Suprapubic skin (tissue), 4 donors: ENCODE measurements around the gene LEF1. TPM values are rescaled to one million over a fixed set of nuclear protein-coding genes. Genes with fewer than 3 reads are reported as not detected.

ENCODE experiments used
- DNase-seq, 2 donors: peaks; one replicate each; pipeline ENCODE4 v3.0.0-alpha.2; 2019; ENCODE audit warnings: low spot score in 2 of 2
- H3K27ac ChIP-seq: fragments of 200-600 bp; sonication (generic); one replicate; pipeline ENCODE4 v1.5.1; 2019
- H3K27me3 ChIP-seq: fragments of 200-600 bp; sonication (generic); one replicate; pipeline ENCODE4 v1.5.1; 2019
- H3K36me3 ChIP-seq: fragments of 200-600 bp; sonication (generic); one replicate; pipeline ENCODE4 v1.5.1; 2019
- H3K4me1 ChIP-seq: fragments of 200-600 bp; sonication (generic); one replicate; pipeline ENCODE4 v1.5.1; 2019
- H3K4me3 ChIP-seq: fragments of 200-600 bp; sonication (generic); one replicate; pipeline ENCODE4 v1.5.1; 2019; ENCODE audit warnings: mild to moderate bottlenecking
- H3K9me3 ChIP-seq: fragments of 200-600 bp; sonication (generic); one replicate; pipeline ENCODE4 v1.5.1; 2019
- EP300 ChIP-seq: sonication (generic); formaldehyde crosslinking; IDR thresholded peaks from one replicate; pipeline ENCODE4 v1.6.1; 2017; ENCODE audit warnings: antibody characterized with exemption
- POLR2A ChIP-seq, 2 donors: fragments of 450-650 bp; IDR thresholded peaks; one replicate each; pipeline ENCODE4 v1.6.1; 2017; ENCODE audit warnings: antibody characterized with exemption in 2 of 2, mild to moderate bottlenecking in 2 of 2, moderate library complexity in 2 of 2
- POLR2AphosphoS5 ChIP-seq, 3 donors: sonication (generic); formaldehyde crosslinking; IDR thresholded peaks; one replicate each; pipeline ENCODE4 v1.6.1; 2017; ENCODE audit warnings: antibody characterized with exemption in 3 of 3
- WGBS: methylation state at CpG from one replicate; pipeline ENCODE4 v1.1.5; 2018; 5-methylcytosine and 5-hydroxymethylcytosine counted together
- total RNA-seq, 4 donors: library from RNA; depleted of rRNA; stranded (reverse); fragments of >200 nt; gene quantifications; one replicate each; pipeline ENCODE4 v1.1.0, GENCODE V29; 2016
- TF ChIP-seq, protein P1 (sequence below), 2 donors: fragments of 200-600 bp in 1 of 2; fragments of 450-650 bp in 1 of 2; sonication (generic) in 1 of 2; IDR thresholded peaks; one replicate each; pipeline ENCODE4 v1.5.1; 2016 to 2019; ENCODE audit warnings: antibody characterized with exemption in 2 of 2, mild to moderate bottlenecking in 1 of 2, moderate library complexity in 1 of 2

The LEF1 gene
- total RNA-seq, 4 donors from 2014 or later, result 7.2 to 23.4 (median 14.5) TPM

DNA sequence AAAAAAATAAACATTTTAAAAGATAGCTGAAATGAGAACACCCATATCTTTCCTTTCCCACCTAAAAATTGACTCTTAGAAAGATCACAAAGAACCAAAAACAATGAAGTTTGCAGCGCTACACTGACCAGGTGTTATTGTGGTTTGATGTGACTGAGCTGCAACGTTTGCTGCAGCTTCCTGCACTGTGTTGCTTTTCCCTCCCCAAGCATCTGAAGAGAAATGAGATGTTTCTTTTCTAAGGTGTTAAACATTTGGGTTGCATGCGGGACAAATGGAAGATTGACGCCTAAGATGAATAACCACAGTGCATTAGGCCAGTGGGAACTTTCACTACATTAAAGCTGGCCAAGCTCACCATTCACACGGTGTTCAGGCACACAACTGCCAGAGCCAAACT, 8.9 kb downstream of the LEF1 start:
- H3K27me3 ChIP-seq, result peaks cover 32% of the 10 kb centered on the region
- no peaks in the 10 kb centered on the region for H3K4me1 ChIP-seq
- H3K9me3 ChIP-seq, result no peaks in the 10 kb centered on the region
- H3K4me3 ChIP-seq, result no peak overlapping the region
- H3K27ac ChIP-seq, result no peak overlapping the region
- TF ChIP-seq POLR2AphosphoS5 (IDR thresholded peaks at IDR 0.05), result no peak
- TF ChIP-seq EP300, result no peak
- no peak for TF ChIP-seq POLR2A (IDR thresholded peaks at IDR 0.05)
- TF ChIP-seq, protein P1, sequence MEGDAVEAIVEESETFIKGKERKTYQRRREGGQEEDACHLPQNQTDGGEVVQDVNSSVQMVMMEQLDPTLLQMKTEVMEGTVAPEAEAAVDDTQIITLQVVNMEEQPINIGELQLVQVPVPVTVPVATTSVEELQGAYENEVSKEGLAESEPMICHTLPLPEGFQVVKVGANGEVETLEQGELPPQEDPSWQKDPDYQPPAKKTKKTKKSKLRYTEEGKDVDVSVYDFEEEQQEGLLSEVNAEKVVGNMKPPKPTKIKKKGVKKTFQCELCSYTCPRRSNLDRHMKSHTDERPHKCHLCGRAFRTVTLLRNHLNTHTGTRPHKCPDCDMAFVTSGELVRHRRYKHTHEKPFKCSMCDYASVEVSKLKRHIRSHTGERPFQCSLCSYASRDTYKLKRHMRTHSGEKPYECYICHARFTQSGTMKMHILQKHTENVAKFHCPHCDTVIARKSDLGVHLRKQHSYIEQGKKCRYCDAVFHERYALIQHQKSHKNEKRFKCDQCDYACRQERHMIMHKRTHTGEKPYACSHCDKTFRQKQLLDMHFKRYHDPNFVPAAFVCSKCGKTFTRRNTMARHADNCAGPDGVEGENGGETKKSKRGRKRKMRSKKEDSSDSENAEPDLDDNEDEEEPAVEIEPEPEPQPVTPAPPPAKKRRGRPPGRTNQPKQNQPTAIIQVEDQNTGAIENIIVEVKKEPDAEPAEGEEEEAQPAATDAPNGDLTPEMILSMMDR (IDR thresholded peaks at IDR 0.05), result no peak
- 86% methylated on average over 5 of the region's 5 CpGs for WGBS
- H3K36me3 ChIP-seq, result no peaks in the 10 kb centered on the region
- no peak for DNase-seq

DNA sequence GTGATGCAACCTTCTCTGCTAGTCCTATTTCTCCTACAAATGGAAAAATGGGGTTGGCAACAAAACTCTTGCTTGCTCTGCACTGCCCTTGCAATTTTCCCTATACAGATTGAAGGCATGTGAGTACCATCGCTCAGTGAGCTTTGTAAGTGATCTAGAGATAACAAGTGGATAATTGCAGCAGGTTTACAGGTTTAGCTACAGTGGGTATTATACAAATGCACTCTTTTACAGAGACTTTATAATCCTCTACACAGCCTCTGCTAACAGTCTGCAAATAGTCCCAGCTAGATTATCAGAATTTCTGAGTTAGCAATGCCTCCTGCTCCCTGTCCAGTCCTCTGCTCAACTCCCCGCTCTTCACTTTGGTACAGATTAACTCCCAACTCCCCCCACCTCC, 11.1 kb downstream of the LEF1 start:
- DNase-seq, result no peak
- Histone ChIP-seq H3K4me1 (no peaks in the 10 kb centered on the region), H3K4me3 (no peak overlapping the region), H3K27ac (no peak overlapping the region), H3K36me3 (no peaks in the 10 kb centered on the region), H3K27me3 (peaks cover 15% of the 10 kb centered on the region), H3K9me3 (no peaks in the 10 kb centered on the region)
- TF ChIP-seq EP300, result no peak
- no peak for TF ChIP-seq POLR2A (IDR thresholded peaks at IDR 0.05)
- TF ChIP-seq, protein P1 (IDR thresholded peaks at IDR 0.05), result no peak
- TF ChIP-seq POLR2AphosphoS5 (IDR thresholded peaks at IDR 0.05), result no peak
- 77% methylated on average over 2 of the region's 2 CpGs for WGBS

DNA sequence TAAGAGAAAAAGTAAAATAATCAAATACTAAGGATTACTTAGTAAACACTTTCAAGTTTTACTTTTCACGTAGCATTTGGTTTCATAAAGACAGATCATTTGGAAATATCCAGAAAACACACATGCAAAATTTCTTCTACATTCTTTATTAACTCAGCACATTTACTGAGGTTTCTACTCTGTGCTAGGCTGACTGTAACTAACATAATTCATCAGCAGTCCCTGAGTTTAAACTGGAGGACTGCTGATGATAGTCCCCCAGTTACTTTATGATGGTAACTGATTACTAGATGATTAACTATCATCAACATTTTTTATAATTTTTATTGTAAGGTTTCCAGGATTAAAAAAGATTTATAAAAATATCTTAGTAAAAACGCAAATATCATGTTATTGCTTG, 12.3 kb downstream of the LEF1 start:
- TF ChIP-seq, protein P1 (IDR thresholded peaks at IDR 0.05), result no peak
- no peak overlapping the region for H3K27ac ChIP-seq
- no peak overlapping the region for H3K4me3 ChIP-seq
- H3K4me1 ChIP-seq, result no peaks in the 10 kb centered on the region
- no peak for DNase-seq
- no peaks in the 10 kb centered on the region for H3K9me3 ChIP-seq
- 81% methylated on average over 2 of the region's 2 CpGs for WGBS
- H3K27me3 ChIP-seq, result peaks cover 9% of the 10 kb centered on the region
- no peaks in the 10 kb centered on the region for H3K36me3 ChIP-seq

DNA sequence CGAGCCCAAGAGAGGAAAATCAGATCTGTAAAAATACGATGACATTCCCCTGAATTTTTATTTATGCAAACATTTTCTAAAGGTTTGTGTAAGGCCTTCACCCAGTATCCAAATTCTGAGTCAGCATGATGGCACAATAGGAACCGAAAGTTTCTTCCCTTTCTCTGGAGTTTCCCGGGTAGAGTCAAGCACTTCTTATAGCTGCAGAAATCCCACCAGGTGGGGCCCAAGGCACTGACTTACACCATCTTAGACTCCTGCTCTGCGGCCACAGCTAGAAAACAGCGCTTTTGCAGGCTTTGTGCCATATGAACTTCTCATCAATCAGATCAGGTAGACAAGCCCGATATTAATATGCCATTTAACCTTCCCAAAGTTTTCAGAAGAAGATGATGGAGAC, 13.4 kb downstream of the LEF1 start:
- Histone ChIP-seq H3K4me3 (no peak overlapping the region), H3K36me3 (no peaks in the 10 kb centered on the region), H3K27me3 (peaks cover 9% of the 10 kb centered on the region), H3K27ac (no peak overlapping the region), H3K4me1 (no peaks in the 10 kb centered on the region), H3K9me3 (no peaks in the 10 kb centered on the region)
- 56% methylated on average over 7 of the region's 7 CpGs for WGBS
- TF ChIP-seq POLR2AphosphoS5 (IDR thresholded peaks at IDR 0.05) (no peak), POLR2A (IDR thresholded peaks at IDR 0.05) (no peak)
- no peak for DNase-seq

DNA sequence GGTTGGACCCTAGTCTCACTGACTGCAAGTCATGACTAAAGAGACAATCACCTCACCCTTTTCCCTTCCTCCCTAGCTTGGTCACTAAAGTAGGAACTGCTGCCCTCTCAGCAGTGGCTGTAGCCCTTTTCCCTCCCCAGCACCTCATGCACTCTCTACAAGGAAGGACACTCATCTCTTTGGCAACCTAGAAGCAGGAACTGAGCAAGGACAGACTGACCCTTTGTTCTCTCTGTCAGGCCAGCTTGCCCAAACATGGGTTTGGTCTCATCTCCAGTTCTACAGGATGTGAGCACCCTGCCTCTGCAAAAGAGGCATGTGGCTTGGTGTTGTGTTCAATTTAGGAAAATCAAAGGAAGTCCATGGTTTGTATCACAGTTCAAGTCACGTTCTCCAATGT, 15.8 kb downstream of the LEF1 start:
- H3K27me3 ChIP-seq, result peaks cover 6% of the 10 kb centered on the region
- no peak for DNase-seq
- TF ChIP-seq POLR2A (IDR thresholded peaks at IDR 0.05), result no peak
- no peak for TF ChIP-seq EP300
- TF ChIP-seq POLR2AphosphoS5 (IDR thresholded peaks at IDR 0.05), result no peak
- TF ChIP-seq, protein P1 (IDR thresholded peaks at IDR 0.05), result no peak
- no peaks in the 10 kb centered on the region for H3K4me1 ChIP-seq
- WGBS, result 90% methylated on average over 1 of the region's 1 CpG
- no peak overlapping the region for H3K27ac ChIP-seq
- H3K9me3 ChIP-seq, result no peaks in the 10 kb centered on the region
- H3K4me3 ChIP-seq, result no peak overlapping the region
- H3K36me3 ChIP-seq, result no peaks in the 10 kb centered on the region

DNA sequence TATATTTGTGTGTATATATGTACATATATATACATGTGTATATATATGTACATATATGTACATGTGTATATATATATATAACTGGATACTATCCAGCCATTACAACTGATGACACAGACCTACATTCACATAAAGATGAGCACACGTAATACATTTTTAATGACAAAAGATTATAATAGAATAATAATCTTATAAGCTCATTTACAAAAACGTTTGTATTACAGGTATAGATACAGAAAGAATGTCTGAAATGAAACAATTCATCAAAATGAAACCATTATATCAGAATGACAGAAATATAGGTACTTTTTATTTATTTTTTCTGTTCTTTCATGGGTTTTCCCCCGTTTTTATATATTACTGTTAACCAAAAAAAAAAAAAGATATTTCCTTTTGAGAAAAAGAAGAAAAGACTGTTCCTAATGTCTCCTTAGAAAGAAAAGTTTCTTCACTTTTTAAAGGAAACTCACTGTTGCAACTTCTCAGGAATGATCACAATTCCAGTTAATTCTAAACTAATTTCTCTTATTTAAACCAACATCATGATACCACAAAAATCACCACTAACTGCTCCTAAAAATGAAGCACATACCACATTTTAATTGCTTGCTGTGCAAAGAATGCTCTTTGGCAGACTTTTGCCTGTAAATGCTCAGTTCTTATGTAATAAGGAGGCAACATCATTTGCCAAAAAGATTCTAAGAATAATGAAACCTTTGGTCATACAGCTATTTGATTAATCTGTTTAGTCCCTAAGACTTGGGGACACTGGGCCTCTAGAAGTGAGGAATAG, 18.9 kb downstream of the LEF1 start:
- no peaks in the 10 kb centered on the region for H3K4me1 ChIP-seq
- H3K27me3 ChIP-seq, result no peaks in the 10 kb centered on the region
- 62% methylated on average over 3 of the region's 3 CpGs for WGBS
- H3K9me3 ChIP-seq, result no peaks in the 10 kb centered on the region
- no peak for DNase-seq
- H3K36me3 ChIP-seq, result no peaks in the 10 kb centered on the region
- TF ChIP-seq EP300, result no peak
- no peak for TF ChIP-seq POLR2AphosphoS5 (IDR thresholded peaks at IDR 0.05)
- TF ChIP-seq POLR2A (IDR thresholded peaks at IDR 0.05), result no peak
- TF ChIP-seq, protein P1 (IDR thresholded peaks at IDR 0.05), result no peak
- no peak overlapping the region for H3K27ac ChIP-seq
- H3K4me3 ChIP-seq, result no peak overlapping the region
